Smooth muscle cell (in vitro differentiated cells): ENCODE data around the gene MAPRE2. TPM values are rescaled to one million over a fixed set of nuclear protein-coding genes. Genes with fewer than 3 reads are reported as not detected.

Experiments
- DNase-seq: peaks from one replicate; lab custom pipeline; 2025; ENCODE audit not compliant: unreplicated experiment; lab: John Stamatoyannopoulos, UW
- H2AFZ ChIP-seq: fragments of 200-600 bp; sonication (generic); 2 replicates; pipeline ENCODE4 v1.6.0; 2016; ENCODE audit warnings: antibody characterized with exemption, low read depth, mild to moderate bottlenecking
- H3F3A ChIP-seq: fragments of 200-600 bp; sonication (generic); 2 replicates; pipeline ENCODE4 v1.6.0; 2017; ENCODE audit warnings: antibody characterized with exemption, low read depth
- H3K27ac ChIP-seq: fragments of 200-600 bp; sonication (generic); 2 replicates; pipeline ENCODE4 v1.5.1; 2016; ENCODE audit warnings: low read depth, mild to moderate bottlenecking
- H3K27me3 ChIP-seq: fragments of 200-600 bp; sonication (generic); 2 replicates; pipeline ENCODE4 v1.6.1; 2016; ENCODE audit warnings: low read depth, mild to moderate bottlenecking
- H3K36me3 ChIP-seq: fragments of 200-600 bp; sonication (generic); 2 replicates; pipeline ENCODE4 v1.5.1; 2016; ENCODE audit warnings: low read depth
- H3K4me1 ChIP-seq: fragments of 200-600 bp; sonication (generic); 2 replicates; pipeline ENCODE4 v1.5.1; 2016; ENCODE audit warnings: low read depth
- H3K4me2 ChIP-seq: fragments of 200-600 bp; sonication (generic); 2 replicates; pipeline ENCODE4 v1.6.0; 2016; ENCODE audit warnings: mild to moderate bottlenecking
- H3K4me3 ChIP-seq: fragments of 200-600 bp; sonication (generic); 2 replicates; pipeline ENCODE4 v1.5.1; 2016; ENCODE audit warnings: mild to moderate bottlenecking
- H3K79me2 ChIP-seq: fragments of 200-600 bp; sonication (generic); 2 replicates; pipeline ENCODE4 v1.6.0; 2016; ENCODE audit warnings: low read depth, mild to moderate bottlenecking
- H3K9ac ChIP-seq: fragments of 200-600 bp; sonication (generic); 2 replicates; pipeline ENCODE4 v1.6.0; 2016; ENCODE audit warnings: low read depth
- H3K9me3 ChIP-seq: fragments of 200-600 bp; sonication (generic); replicated peaks from 2 replicates; pipeline ENCODE4 v1.5.1; 2016; ENCODE audit warnings: low read depth
- H4K20me1 ChIP-seq: fragments of 200-600 bp; sonication (generic); 2 replicates; pipeline ENCODE4 v1.6.0; 2016; ENCODE audit warnings: low read depth
- CTCF ChIP-seq: fragments of 200-600 bp; sonication (generic); IDR thresholded peaks from 2 replicates; pipeline ENCODE4 v1.5.1; 2017; ENCODE audit warnings: borderline replicate concordance, mild to moderate bottlenecking, antibody characterized with exemption; ENCODE audit not compliant: insufficient read depth, poor library complexity, severe bottlenecking
- WGBS: methylation state at CpG from one replicate; pipeline ENCODE4 v1.1.7; 2016; ENCODE audit warnings: low lambda C conversion rate; 5-methylcytosine and 5-hydroxymethylcytosine counted together
- polyA plus RNA-seq: library from polyadenylated mRNA; unstranded; fragments of >200 nt; fragmentation: Nextera tagmentation; extraction: Ambion mirVana; gene quantifications from 2 replicates; pipeline ENCODE4 v1.2.1, GENCODE V29; 2016
- total RNA-seq: library from RNA; depleted of rRNA; stranded (reverse); fragments of >200 nt; gene quantifications from 2 replicates; pipeline ENCODE4 v1.2.3, GENCODE V29; 2014

MAPRE2 gene
- total and polyA plus RNA-seq, 2 experiments from 2014 or later: 11.2 to 21.8 TPM

GRCh38 chr18:35073186-35074105, 32.2 kb downstream of the MAPRE2 start:
- no peak overlapping the region for H3K4me2 ChIP-seq
- no peak for DNase-seq

DNA sequence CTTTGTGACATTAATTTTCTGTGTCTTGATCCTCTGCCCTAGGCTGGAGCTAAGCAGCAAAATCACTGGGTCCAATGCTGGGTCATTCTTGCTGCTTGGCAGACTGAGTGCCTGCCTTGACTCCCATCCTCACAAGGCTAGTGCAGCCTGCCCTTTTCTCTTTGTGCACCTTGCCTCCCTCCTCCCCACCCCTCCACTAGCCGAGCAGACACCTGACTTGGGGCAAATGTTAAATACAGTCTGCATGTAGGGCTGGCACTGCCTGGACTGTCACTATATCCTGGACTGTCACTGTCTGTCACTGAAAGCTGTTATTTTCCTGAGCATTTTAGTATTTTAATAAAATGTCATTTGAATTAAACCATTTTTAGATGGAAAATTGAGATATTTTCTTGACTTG, 33.4 kb downstream of the MAPRE2 start:
- H3K9ac ChIP-seq: no peak overlapping the region
- no peak for DNase-seq
- H3K4me3 ChIP-seq: no peak overlapping the region
- no peak overlapping the region for H3K4me2 ChIP-seq
- H3K36me3 ChIP-seq: no peaks in the 10 kb centered on the region
- no peak overlapping the region for H2AFZ ChIP-seq
- H3K4me1 ChIP-seq: no peaks in the 10 kb centered on the region
- H4K20me1 ChIP-seq: no peaks in the 10 kb centered on the region
- H3K27me3 ChIP-seq: no peaks in the 10 kb centered on the region
- H3K79me2 ChIP-seq: no peaks in the 10 kb centered on the region
- WGBS: 89% methylated on average over 1 of the region's 1 CpG
- H3F3A ChIP-seq: no peaks in the 10 kb centered on the region
- no peak overlapping the region for H3K27ac ChIP-seq
- TF ChIP-seq CTCF: no peak
- no peaks in the 10 kb centered on the region for H3K9me3 ChIP-seq

More at GRCh38 chr18:35073186-35074105, 32.2 kb downstream of the MAPRE2 start:
- no peak overlapping the region for H3K9ac ChIP-seq
- peak overlapping the region; percentile 42 for H3K27ac ChIP-seq
- H3K36me3 ChIP-seq: no peaks in the 10 kb centered on the region
- H3F3A ChIP-seq: no peaks in the 10 kb centered on the region
- H3K9me3 ChIP-seq: no peaks in the 10 kb centered on the region
- H4K20me1 ChIP-seq: no peaks in the 10 kb centered on the region
- H3K27me3 ChIP-seq: no peaks in the 10 kb centered on the region
- H2AFZ ChIP-seq: no peak overlapping the region
- H3K4me3 ChIP-seq: no peak overlapping the region
- no peaks in the 10 kb centered on the region for H3K4me1 ChIP-seq
- no peak for TF ChIP-seq CTCF
- WGBS: 87% methylated on average over 3 of the region's 3 CpGs
- no peaks in the 10 kb centered on the region for H3K79me2 ChIP-seq

DNA sequence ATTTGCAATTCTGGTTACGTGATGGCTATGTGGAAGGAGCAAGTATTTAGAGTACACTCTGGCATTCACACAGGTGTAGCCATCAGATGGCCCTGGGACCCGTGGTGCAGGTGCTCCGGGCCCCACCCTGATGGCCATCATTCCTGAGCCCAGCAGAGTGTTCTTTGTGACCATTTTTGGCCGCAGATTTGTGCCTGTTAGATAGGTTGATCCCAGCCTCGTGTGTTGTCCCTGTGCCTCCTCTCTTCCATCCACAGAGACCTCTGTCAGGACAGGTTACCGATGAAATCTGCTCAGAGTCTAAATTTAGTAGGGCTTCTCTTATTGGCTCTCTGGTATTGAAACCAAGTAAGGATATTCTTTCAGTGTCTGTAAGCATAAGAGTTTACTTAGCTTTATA, 33.9 kb downstream of the MAPRE2 start:
- no peaks in the 10 kb centered on the region for H3K9me3 ChIP-seq
- no peaks in the 10 kb centered on the region for H3K79me2 ChIP-seq
- no peak overlapping the region for H3K27ac ChIP-seq
- H3K4me1 ChIP-seq: no peaks in the 10 kb centered on the region
- H3F3A ChIP-seq: no peaks in the 10 kb centered on the region
- no peak overlapping the region for H3K4me3 ChIP-seq
- no peak overlapping the region for H3K9ac ChIP-seq
- H3K36me3 ChIP-seq: no peaks in the 10 kb centered on the region
- H4K20me1 ChIP-seq: no peaks in the 10 kb centered on the region
- H2AFZ ChIP-seq: no peak overlapping the region
- 92% methylated on average over 6 of the region's 6 CpGs for WGBS
- no peak overlapping the region for H3K4me2 ChIP-seq
- no peaks in the 10 kb centered on the region for H3K27me3 ChIP-seq
- no peak for DNase-seq
- TF ChIP-seq CTCF: no peak
